Mesothelial cell of epicardium (in vitro differentiated cells): ENCODE results near the gene PCNX2. TPM values are rescaled to one million over a fixed set of nuclear protein-coding genes. Genes with fewer than 3 reads are reported as not detected.

Experiments used
- DNase-seq, 2 experiments: peaks; one replicate each; pipeline ENCODE4 v3.0.0; 2021; ENCODE audit warnings: low spot score in 2 of 2; ENCODE audit not compliant: unreplicated experiment in 2 of 2
- H3K27ac Mint-ChIP-seq: 2 replicates; pipeline ENCODE4 v1.8.0; 2021; ENCODE audit warnings: mixed read lengths
- H3K27me3 Mint-ChIP-seq: 2 replicates; pipeline ENCODE4 v1.8.0; 2021; ENCODE audit warnings: low read depth, mixed read lengths
- H3K36me3 Mint-ChIP-seq: 2 replicates; pipeline ENCODE4 v1.8.0; 2021; ENCODE audit warnings: mixed read lengths
- H3K4me1 Mint-ChIP-seq: 2 replicates; pipeline ENCODE4 v1.8.0; 2021; ENCODE audit warnings: mixed read lengths
- H3K4me3 Mint-ChIP-seq: 2 replicates; pipeline ENCODE4 v1.8.0; 2021; ENCODE audit warnings: mild to moderate bottlenecking, moderate library complexity, mixed read lengths
- H3K9me3 Mint-ChIP-seq: 2 replicates; pipeline ENCODE4 v1.8.0; 2021; ENCODE audit warnings: mixed read lengths
- total RNA-seq: library from RNA; stranded (reverse); gene quantifications from 3 replicates; pipeline ENCODE4 v1.2.1, GENCODE V29; 2021
- TF ChIP-seq, protein P1 (sequence below): fragments of 200-600 bp; sonication (generic); IDR thresholded peaks from one replicate; pipeline ENCODE4 v1.5.0; 2021; ENCODE audit warnings: antibody characterized with exemption; ENCODE audit not compliant: unreplicated experiment

The PCNX2 gene
- total RNA-seq, 1 donor from 2014 or later: 28.4 TPM

DNA sequence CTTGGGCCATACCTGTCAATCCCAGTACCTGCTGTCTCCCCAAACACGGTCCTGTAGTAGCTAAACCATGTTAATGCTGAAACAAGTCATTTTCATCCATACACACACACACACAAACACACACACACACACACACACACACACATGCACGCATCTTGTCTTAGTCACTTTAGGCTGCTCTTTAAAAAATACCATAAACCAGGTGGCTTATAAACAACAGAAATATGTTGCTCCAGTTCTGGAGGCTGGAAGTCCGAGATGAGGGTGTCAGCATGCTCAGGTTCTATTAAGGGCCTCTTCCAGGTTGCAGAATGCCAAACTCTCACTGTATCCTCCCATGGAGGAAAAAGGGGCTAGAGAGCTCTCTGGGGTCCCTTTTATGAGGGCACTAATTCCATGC, 215.2 kb downstream of the PCNX2 start:
- no peak overlapping the region for H3K27ac Mint-ChIP-seq
- DNase-seq: no peak
- peaks cover 23% of the 10 kb centered on the region for H3K4me1 Mint-ChIP-seq
- no peak overlapping the region for H3K4me3 Mint-ChIP-seq
- TF ChIP-seq, protein P1, sequence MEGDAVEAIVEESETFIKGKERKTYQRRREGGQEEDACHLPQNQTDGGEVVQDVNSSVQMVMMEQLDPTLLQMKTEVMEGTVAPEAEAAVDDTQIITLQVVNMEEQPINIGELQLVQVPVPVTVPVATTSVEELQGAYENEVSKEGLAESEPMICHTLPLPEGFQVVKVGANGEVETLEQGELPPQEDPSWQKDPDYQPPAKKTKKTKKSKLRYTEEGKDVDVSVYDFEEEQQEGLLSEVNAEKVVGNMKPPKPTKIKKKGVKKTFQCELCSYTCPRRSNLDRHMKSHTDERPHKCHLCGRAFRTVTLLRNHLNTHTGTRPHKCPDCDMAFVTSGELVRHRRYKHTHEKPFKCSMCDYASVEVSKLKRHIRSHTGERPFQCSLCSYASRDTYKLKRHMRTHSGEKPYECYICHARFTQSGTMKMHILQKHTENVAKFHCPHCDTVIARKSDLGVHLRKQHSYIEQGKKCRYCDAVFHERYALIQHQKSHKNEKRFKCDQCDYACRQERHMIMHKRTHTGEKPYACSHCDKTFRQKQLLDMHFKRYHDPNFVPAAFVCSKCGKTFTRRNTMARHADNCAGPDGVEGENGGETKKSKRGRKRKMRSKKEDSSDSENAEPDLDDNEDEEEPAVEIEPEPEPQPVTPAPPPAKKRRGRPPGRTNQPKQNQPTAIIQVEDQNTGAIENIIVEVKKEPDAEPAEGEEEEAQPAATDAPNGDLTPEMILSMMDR: no peak
- no peaks in the 10 kb centered on the region for H3K9me3 Mint-ChIP-seq
- no peaks in the 10 kb centered on the region for H3K36me3 Mint-ChIP-seq
- H3K27me3 Mint-ChIP-seq: no peaks in the 10 kb centered on the region

DNA sequence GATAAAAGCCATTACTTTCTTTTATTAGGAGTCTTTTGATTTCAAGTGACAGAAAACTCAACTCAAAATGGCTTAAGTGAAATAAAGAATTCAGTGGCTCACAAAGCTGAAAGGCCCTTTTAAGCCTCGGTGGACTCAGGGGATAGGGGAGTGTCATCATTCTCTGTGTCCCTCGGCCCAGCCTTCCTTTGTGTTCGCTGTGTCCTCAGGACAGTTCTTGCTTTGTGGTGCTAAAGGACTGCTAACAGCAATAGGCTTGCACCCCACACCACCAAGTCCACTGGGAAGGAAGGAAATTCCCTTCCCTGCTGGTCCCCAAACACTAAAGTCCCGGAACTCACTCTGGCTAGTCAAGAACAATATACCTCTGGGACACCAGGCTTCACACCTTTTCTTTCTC, 216.0 kb downstream of the PCNX2 start:
- TF ChIP-seq, protein P1: no peak

DNA sequence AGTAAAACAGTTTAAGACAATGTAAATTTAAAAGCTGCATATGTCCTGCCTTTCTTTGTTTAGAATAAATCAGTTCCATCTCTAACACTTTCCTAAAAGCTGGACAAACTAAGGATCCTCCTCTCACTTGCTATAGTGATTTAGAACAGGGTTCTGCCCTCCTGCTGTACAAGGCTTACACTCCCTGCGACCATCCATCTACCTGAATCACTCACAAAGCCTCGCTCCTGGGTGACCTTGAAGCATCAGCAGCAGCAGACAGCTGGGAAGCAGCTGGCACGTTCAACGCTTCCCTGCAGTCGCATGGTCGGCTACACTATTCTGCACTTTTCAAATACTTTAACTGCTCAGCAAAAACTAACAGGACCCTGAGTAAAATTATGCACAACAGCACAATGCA, 217.1 kb downstream of the PCNX2 start:
- TF ChIP-seq, protein P1: no peak
- Mint-ChIP-seq H3K27ac (no peak overlapping the region), H3K4me1 (peaks cover 20% of the 10 kb centered on the region), H3K27me3 (no peaks in the 10 kb centered on the region), H3K9me3 (no peaks in the 10 kb centered on the region), H3K36me3 (no peaks in the 10 kb centered on the region), H3K4me3 (no peak overlapping the region)
- DNase-seq: no peak

More for the DNA sequence above, 216.0 kb downstream of the PCNX2 start:
- H3K9me3 Mint-ChIP-seq: no peaks in the 10 kb centered on the region
- H3K4me1 Mint-ChIP-seq: peaks cover 24% of the 10 kb centered on the region
- no peaks in the 10 kb centered on the region for H3K36me3 Mint-ChIP-seq
- H3K4me3 Mint-ChIP-seq: no peak overlapping the region
- H3K27me3 Mint-ChIP-seq: no peaks in the 10 kb centered on the region
- no peak for DNase-seq
- H3K27ac Mint-ChIP-seq: no peak overlapping the region

DNA sequence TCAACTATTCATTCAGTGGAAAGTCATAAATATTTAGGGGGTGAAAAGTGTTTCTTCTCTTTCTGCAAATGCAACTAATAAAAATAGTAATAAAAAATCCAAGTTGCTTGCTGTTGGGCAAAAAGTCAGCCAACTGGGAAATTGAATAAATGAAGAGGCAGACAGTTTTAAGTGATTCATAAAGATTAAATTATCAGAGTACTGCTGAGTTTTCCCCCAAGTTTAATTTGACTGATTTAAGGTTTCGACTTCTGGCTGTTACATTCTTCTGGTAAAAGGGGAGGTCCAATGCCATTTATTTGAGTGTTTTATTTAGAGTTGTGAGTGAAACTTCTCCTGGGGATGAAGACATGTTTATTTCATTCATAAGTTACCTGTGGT, 219.6 kb downstream of the PCNX2 start:
- H3K4me1 Mint-ChIP-seq: peaks cover 11% of the 10 kb centered on the region
- TF ChIP-seq, protein P1: no peak
- H3K9me3 Mint-ChIP-seq: peaks cover 23% of the 10 kb centered on the region
- H3K4me3 Mint-ChIP-seq: no peak overlapping the region
- DNase-seq: no peak
- no peaks in the 10 kb centered on the region for H3K27me3 Mint-ChIP-seq
- peaks cover 10% of the 10 kb centered on the region for H3K36me3 Mint-ChIP-seq
- no peak overlapping the region for H3K27ac Mint-ChIP-seq

DNA sequence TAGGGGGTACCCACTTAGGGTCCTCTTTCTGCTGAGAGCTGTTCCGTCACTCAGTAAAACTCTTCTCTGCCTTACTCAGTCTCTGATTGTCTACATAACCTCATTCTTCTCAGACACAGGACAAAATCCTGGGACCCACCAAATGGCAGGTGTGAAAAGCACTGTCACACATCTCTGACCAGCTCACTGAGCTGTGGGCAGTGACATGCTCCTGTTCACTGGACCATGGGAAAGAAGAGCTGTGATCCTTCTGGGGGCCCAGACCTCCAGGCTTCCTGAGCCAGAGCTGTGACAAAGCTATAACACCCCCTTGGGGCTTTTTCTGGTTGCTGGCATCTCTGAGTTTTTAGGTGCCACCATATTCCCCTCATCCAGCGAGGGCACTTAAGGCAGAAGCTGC, 229.4 kb downstream of the PCNX2 start:
- H3K36me3 Mint-ChIP-seq: peaks cover 22% of the 10 kb centered on the region
- no peak overlapping the region for H3K4me3 Mint-ChIP-seq
- no peaks in the 10 kb centered on the region for H3K27me3 Mint-ChIP-seq
- TF ChIP-seq, protein P1: no peak
- H3K4me1 Mint-ChIP-seq: no peaks in the 10 kb centered on the region
- H3K9me3 Mint-ChIP-seq: peaks cover 23% of the 10 kb centered on the region
- no peak overlapping the region for H3K27ac Mint-ChIP-seq
- no peak for DNase-seq

DNA sequence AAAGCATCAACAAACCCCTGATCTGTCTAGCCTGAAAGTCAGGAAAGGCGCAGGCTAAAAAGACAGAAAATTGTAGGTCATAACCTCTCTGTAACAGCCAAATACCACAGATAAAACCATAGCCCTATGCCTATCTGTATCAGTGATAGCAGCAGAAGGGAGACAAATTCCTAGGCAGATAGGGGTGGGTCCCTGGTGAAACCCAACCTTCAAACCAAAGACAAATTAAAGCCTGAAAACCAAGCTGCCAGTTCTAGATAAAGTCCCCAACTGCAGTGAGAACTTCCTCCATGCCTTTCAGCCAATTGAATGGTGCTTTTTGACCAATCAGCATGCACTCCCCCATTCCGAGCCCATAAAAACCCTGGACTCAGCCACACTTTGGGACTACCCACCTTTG, 229.8 kb downstream of the PCNX2 start:
- TF ChIP-seq, protein P1: no peak
- no peaks in the 10 kb centered on the region for H3K4me1 Mint-ChIP-seq
- H3K27ac Mint-ChIP-seq: no peak overlapping the region
- no peak for DNase-seq
- H3K4me3 Mint-ChIP-seq: no peak overlapping the region
- H3K27me3 Mint-ChIP-seq: no peaks in the 10 kb centered on the region
- peaks cover 22% of the 10 kb centered on the region for H3K36me3 Mint-ChIP-seq
- H3K9me3 Mint-ChIP-seq: peaks cover 22% of the 10 kb centered on the region
